Amygdala (tissue), 56 donors: Measurements from ENCODE around the gene ADAM8.

ENCODE experiments used
- DNase-seq, 56 donors: peaks; one replicate each; lab custom pipeline; 2025; lab: John Stamatoyannopoulos, UW

ADAM8 gene

DNA sequence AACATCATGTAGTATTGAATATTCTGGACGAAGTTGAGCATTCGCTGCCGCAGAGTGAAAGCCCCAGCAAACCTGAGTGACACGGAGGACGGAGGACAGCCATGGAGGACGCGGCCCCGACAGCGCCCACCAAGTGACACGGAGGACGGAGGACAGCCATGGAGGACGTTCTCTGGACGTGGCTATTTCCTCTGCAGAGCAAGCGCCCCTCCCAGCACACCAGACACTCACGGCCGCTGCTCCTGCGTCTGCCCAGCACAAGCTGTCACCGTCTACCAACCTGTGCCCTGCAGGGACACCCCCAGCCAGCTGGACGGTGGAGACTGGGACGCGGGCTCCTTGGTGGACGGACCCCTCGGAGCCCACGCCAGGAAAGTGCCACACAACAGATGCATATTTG, 7.3 kb upstream of the ADAM8 start:
- no peak for DNase-seq

DNA sequence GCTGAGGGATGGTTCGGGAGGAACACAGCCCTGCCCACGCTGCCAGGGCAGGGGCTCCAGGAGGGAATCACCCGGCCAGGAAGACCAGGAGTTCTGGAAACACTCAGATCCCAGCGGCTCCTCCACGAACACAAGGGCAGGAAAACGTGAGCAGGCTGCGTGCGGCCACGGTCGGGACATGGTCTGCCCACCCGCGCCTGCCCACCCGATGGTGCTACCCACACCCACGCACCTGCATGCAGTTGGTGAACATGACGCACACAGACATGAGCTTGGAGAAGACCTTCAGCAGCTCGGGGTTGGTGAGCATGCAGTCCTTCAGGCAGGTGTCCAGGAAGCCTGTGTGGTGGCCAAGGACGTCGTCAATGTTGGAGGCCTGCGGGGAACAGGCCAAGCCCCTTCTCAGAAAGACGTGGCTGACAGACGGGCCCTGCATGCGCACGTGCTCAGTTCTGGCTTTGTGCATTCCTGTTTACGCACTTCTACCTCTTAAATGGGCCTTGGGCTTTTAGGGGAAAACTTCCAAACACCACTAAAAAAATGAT, 6.2 kb upstream of the ADAM8 start:
- no peak for DNase-seq

DNA sequence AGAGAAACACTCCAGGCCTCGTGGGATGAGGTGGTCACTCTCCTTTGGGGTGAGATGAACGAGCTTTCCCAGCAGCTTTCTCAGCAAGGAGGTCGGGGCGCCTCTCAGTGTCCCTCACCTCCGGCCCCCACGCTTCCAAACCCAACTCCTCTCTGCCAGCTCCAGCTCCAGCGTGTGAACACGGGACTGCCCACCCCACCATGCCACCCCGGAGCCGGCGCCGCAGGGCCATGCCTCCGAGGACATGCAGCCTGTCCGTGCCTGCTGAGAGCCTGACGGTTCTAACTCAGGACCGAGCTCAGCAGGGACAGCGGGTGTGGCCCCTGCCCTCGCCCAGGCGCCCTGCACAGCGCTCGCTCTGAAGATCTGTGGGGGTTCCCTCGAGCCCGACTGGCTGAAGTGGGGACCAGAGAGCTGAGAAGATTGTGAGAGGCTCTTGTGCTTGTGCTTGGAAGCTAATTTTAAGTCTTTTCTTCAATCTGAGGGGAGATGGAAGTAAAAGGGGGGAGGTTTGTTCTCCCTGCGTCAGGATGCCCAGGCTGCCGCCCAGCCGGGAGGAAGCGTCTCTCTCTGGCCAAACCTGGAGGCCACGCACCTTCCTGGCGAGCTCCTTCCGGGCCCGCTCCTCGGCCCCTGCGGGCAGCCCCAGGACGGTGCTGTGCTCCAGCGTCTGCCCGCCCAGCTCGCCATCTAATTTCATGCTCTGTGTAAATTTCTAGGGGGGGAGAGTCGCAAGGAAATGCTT, 5.1 kb upstream of the ADAM8 start:
- DNase-seq = no peak

- no peak for DNase-seq
Observed at GRCh38 chr10:133281084-133281483, 4.4 kb upstream of the ADAM8 start.

GRCh38 chr10:133280391-133281059, 3.9 kb upstream of the ADAM8 start:
- DNase-seq = no peak

DNA sequence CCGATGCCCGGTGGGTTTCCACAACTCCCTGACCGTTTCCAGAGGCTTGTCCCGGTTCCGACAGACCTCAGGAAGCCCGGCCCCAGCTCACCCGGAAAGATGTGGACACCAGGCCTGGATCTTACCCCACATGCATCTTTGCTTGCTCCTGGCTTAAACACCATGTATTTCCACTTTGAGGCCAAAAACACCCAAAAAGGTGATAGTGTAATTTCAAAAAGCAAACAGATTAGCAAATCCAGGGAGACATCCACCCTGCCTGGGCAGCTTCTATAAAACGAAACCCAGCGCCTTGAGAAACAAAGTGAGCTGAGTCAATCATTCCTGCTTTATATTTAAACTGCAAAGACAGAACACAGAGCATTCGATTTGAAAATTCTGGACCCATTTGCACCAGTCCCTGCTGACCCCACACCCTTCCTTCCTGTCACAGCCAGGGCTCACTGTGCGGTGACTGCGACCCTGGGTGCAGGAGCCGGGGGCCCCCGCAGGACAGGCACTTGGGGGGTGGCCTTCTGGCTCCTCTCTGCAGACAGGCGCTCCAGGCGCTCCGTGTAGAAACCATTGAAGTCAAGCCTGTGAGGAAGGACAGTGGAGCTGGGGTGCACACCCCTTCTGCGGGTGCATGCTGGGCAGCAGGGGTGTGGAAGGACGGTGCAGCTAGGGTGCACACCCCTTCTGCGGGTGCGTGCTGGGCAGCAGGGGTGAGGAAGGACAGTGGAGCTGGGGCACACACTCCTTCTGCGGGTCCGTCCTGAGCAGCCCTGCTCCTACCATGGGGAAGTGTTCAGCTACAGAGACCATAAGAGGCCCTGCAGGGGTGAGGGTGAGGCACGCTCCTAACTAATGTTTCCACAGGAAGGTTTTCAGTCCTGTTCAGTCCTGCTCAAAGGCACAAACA, 2.9 kb upstream of the ADAM8 start:
- no peak for DNase-seq

GRCh38 chr10:133278577-133279265, 2.1 kb upstream of the ADAM8 start:
- DNase-seq = peak in 5 of 56 donors; percentile 8 to 35 (median 21)

- no peak for DNase-seq
Observed at GRCh38 chr10:133277993-133278576, 1.4 kb upstream of the ADAM8 start.

GRCh38 chr10:133277277-133277992, 767 bp upstream of the ADAM8 start:
- DNase-seq = no peak

- no peak for DNase-seq
Observed at GRCh38 chr10:133276100-133276434, 601 bp downstream of the ADAM8 start.

DNA sequence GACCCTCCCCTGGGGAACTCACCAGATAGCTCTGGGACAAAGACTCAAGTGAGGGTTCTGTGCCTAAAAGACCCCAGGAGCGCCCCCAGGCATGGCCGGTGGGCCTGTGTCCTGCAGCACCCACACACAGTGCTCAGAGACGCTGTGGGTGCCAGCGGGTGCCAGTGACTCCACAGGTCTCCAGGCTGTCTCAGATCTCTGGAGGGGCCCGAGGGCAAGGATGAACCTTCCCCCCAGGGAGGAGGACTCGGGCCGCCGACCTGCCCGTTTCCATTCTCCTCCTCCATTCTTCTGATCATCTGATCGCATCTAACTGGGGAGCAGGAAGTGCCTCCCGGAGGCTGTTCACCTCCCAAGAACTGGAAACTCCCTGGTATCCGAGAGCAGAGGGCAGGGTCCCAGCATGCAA, 980 bp downstream of the ADAM8 start:
- no peak for DNase-seq

DNA sequence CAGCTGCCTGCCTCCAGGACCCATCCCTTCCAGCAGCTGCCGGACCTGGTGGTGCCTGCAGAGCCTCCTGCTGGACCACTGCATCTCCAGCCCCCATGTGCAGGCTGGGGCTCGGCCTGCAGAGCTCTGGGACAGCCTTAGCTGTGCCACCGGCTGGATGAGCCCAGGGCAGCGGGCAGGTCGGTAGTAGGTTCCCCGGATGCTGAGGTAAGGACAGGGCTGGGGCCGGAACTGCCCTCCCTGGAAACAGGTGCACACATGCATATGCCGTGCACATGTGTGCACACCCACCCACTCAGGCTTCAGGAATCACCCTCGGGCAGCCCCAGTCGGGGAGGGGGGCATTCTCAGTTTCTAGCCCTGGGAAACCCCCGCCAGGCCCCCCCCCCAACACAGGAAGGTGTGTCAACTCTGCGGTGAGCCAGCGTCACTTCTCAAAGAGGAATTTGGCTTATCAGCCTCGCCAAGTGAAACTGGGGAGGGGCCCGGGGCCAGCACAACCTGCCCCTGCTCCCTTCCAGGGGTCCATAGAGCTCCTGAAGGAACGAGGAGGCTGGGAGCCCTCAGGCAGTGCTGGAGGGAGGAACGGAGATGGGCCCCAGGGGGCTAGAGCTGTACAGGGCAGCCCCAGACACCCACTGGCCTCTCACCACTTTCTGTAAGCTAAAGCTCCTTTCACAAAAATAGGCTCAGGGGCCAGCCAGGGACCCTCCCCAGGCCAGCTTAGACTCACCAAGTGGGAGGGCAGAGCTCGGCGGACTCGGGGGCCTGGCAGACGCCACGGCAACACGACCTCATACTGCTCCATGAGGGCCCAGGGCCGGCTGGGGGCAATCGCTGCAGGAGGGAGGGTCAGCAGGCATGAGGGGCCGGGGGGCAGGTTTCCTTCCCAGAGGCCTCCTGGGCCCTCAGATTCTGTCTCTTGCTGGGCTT, 1.7 kb downstream of the ADAM8 start:
- DNase-seq = no peak

DNA sequence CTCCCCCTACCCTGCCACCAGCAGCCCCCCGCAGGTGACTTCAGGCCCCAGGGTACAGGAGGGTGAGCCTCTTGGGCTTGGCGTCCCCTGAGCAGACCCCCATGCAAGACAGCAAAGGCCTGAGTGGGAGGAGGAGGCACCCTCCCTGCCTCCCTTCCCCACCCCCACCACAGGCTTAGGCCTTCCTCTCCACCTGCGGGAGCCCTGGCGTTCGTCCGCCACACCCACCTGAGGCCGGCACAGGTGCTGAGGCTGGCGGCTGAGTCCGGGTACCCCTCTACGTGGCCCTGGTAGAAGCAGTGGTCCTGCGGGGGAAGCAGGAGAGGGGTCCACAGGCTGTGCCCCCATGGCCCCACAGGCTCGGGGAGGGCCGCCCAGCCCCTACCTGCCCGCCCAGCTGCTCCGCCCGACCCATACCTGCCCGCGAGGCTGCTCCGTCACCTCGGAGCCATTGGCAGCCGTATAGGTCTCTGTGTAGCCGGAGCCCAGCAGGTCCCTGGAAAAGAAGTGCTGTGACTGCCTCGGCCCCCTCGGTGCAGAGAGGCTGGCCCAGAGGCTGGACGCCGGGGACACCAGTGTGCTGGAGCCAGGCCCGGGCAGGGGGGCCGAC, 3.0 kb downstream of the ADAM8 start:
- DNase-seq = no peak

DNA sequence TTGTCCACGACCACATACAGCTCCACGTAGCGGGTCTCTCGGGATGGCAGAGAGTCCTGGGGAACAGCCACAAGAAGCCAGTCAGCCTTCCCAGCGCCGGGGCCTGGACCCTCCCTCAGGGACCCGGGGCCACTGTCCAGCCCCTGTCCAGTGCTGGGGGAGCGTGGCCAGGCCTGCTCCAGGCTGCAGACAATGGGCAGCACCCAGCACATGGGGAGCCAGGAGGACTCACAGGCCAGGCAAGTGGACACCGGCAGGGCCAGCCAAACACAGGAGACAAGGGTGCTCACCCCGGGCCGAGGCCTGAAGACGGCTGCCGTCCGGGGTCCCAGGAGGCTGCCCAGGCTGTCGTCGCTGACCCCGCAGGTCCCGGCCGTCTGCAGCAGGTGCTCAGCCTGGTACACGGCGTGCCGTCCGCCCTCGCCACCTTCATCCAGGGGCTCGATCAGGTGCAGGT, 3.7 kb downstream of the ADAM8 start:
- DNase-seq = no peak

GRCh38 chr10:133272301-133272963, 4.2 kb downstream of the ADAM8 start:
- DNase-seq = no peak

DNA sequence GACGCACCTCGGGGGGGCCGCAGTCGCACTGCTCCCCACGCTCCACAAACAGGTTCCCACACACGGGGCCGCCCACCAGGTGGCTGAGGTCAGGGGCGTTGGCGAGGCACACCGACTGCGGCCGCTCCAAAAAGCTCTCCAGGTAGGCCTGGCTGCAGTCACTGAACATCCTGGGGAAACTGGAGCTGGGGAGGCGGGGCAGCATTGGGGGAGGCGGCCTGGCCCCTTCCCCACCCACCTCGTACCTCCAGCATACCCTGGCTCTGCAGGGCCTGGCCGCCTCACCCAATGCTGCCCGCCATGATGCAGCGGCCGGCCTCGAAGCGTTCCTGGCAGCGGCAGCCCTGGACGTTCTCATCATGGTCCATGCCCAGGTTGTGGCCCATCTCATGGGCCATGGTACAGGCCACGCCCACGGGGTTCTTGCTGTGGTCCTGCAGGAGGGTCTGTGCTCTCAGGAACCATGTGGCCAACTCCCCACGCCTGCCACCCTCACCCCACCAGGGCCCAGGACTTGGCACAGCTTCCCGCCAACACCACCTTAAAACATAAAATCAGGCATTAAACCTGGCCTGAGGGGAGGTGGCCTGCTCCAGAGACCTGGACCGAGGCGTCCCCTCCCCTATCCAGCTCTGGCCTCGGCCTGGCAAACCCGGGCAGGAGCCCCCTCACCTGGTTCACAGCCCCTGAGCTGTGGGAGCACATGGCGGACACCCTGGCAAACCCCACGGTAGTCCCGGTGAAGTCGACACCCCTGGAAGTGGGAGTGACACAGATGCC, 5.0 kb downstream of the ADAM8 start:
- DNase-seq = no peak
